HCT116 (cell line): Measurements from ENCODE around the gene DRG2. TPM values are rescaled to one million over a fixed set of nuclear protein-coding genes. Genes with fewer than 3 reads are reported as not detected.

Experiments
- total RNA-seq: library from RNA; stranded (reverse); gene quantifications from one replicate; pipeline ENCODE4 v1.2.1, GENCODE V29; 2021; ENCODE audit not compliant: unreplicated experiment

DRG2 gene
- total RNA-seq, 1 experiment from 2014 or later: 41.0 TPM

Other genes with a start within 250 kb of the DRG2 start
- 24.1 TPM for gene TOM1L2, start 115.5 kb upstream of the DRG2 start, total RNA-seq
- gene DRC3, start 115.1 kb upstream of the DRG2 start, total RNA-seq: 2.4 TPM
- 46.1 TPM for gene ATPAF2, start 48.8 kb upstream of the DRG2 start, total RNA-seq
- 10.8 TPM for gene GID4, start 48.5 kb upstream of the DRG2 start, total RNA-seq
- 2.8 TPM for gene MYO15A, start 20.8 kb downstream of the DRG2 start, total RNA-seq
- 97.8 TPM for gene ALKBH5, start 95.9 kb downstream of the DRG2 start, total RNA-seq
- 44.3 TPM for gene LLGL1, start 137.7 kb downstream of the DRG2 start, total RNA-seq
- 264 TPM for gene FLII, start 170.8 kb downstream of the DRG2 start, total RNA-seq
- 9.3 TPM for gene MIEF2, start 172.7 kb downstream of the DRG2 start, total RNA-seq
- 48.8 TPM for gene TOP3A, start 227.0 kb downstream of the DRG2 start, total RNA-seq
- gene SMCR8, start 227.3 kb downstream of the DRG2 start, total RNA-seq: 12.7 TPM